Forelimb muscle (tissue), 1 donor: ENCODE results near the gene VAX1. TPM values are rescaled to one million over a fixed set of nuclear protein-coding genes. Genes with fewer than 3 reads are reported as not detected.
"Not testable (repeated sequence)": the region's sequence is repeated elsewhere in the genome, so short reads cannot be mapped to it uniquely, and the experiment has no call there.

Source experiments
- DNase-seq: peaks from one replicate; pipeline ENCODE4 v3.0.0-alpha.2; 2013; ENCODE audit warnings: low read depth
- polyA plus RNA-seq: library from polyadenylated mRNA; unstranded; fragments of 120-200 nt; gene quantifications from one replicate; pipeline ENCODE4 v1.2.1, GENCODE V29; 2013; ENCODE audit not compliant: insufficient read length

VAX1 gene
- not detected for polyA plus RNA-seq

DNA sequence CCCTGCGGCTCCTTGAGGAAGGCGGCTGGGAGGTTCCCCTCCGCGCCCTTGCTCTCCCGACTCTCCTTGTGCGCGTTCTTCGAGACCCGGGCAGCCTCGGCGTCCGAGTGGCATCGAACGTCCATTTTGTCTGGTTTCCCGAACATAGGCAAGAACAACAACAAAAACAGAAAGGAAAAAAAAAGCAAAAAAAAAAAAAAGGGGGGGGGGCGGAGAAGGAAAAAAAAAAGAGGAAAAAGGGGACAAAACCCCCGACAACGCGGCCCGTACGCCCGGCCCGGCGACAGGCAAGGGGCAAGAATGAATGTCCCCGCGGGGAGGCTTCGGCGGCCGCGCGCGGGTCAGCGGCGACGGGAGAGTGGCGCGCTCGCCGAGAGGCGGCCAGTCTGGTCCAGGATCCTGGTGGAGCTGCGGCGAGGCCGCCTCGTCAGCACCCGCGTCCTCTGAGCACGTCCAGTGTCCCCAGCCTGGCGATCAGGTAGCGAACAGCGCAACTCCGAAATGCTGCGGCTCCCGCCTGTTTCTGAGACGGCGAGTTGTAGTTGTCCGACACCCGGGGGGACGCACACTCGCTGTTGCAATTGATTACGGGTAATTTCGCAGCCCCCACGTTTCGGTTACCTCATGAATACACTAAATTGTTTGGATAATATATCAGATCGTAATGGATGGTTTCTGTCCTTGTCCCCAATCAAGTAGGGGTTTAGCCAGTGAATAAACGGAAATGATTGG is at the start of gene VAX1:
VAX1 (minus strand) TSS at position 360 of the 732 bp plus-strand sequence; CDS start at position 146, 214 bp downstream.
- no peak for DNase-seq

DNA sequence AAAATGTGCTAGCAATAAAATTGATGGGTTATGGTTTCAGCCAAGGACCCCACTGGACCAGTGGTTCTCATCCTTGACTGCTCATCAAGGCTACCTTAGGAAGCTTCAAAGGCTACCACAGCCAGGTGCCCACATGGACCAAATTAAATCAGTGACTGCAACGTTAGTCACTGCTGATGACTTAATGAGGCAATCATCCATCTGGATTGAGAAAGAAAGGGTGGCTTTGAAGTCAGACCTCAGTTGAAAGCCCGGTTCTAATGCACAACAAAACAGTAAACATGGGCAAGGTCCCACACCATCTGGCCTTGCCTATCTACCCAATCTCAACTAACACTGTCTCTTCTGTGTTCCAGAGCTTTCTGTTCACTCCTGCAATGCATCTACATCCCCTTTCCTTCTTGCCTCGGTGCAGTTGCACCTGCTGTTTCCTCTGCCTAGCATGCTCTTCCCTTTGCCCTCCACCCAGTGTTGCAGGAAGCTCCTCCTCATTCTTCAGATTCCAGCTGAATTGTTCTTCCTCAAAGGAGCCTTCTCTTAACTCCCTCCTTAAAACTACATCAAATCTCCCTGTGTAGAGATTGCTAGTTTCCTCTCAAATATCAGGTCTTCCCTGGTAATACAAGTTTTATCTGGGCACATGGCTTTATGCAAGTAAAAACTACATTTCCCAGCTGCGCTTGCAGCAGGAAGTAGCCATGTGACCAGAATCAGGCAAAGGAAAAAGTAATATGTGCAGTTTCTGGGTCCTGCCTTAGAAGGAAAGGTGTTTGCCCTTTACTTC is 49.0 kb upstream of the VAX1 start:
- no peak for DNase-seq

- not testable (repeated sequence) for DNase-seq
Measured at GRCh38 chr10:117185817-117186216, 47.7 kb upstream of the VAX1 start.

- DNase-seq: no peak
Measured at GRCh38 chr10:117184821-117185220, 46.8 kb upstream of the VAX1 start.

DNA sequence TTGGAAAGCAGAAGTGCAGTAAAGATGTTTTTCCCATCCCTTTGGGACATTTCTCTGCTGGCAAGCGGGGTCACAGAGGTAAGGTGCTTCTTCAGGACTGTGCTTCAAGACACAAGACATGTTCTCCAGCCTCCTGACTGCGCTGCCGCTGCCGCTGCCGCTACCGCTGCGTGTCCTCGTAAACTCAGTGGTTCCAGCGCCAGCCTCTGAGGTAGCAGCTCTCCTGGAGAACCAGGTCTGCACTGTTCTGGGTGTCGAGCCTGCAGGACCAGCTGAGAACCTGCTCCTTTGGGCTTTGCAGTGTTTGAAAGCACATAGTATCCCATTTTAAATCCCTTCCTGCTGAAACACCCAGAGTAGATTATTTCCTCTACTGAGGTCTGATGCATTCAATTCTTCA is 46.2 kb upstream of the VAX1 start:
- no peak for DNase-seq

GRCh38 chr10:117178190-117178589 is 40.1 kb upstream of the VAX1 start:
- DNase-seq: no peak

DNA sequence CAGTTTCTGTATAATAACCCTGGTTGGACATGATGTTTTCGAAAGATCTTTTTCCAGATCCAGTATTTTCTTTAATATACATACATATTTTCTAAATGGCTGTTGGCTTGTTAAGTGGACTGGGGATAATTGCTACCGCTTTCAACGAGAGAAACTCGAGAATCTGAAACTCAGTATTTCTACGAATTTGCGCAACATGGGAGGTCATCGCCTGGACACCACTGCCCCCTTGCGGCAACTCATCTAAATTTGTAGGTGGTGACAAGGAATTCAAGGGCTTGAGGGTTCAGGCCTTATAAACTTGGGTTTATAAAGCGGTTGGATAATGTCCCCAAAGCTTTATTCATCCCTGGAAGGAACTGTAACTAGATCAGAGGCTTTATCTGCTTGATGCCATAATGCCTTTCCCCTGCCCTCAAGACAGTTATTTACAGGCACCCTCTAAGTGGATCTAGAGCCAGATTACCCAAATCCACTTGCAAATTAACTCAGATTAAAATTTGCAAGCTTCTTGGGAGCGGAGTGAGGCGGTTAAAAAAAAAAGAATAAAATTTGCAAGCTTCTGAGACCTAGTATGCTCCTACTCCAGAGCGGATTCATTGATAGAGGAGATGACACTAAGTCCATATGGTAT is 37.9 kb upstream of the VAX1 start:
- peak; percentile 26 for DNase-seq

- DNase-seq: no peak
Measured at GRCh38 chr10:117175215-117175900, 37.3 kb upstream of the VAX1 start.

DNA sequence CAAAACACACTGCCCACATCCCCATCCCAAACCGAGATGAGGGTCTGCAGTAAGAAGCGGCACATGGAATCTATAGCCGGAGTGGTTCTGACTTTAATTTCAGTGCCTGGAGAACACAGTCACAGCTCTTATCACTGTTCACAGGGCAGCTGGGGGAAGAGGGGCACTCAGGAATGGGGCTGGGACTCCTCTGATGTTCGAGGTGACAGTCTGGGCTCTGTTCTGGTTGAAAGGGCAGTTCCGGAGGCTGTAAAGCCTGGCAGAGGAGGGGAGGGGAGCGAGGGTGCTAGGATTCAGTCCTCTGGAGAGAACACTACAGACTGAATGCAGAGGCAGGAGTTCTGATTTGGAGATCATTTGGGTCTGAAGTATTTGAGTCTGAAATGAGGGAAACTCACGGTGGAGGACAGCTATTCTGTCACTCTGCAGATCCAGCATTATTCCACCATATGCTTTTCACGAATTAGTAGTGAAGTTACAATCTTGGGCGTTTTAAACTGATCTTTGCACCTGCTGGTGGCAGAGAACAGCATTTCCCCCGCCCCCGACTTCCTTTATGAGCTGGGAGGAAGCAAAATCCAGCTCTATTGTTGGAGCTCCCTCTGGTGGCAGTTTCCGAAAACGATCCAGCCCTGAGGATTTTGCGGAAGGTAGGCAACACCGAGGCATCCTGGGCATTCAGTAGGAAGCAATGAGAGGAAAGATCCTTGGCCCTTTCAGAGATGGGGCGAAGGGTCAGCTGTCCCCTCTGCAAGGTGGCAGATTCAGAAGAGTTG is 36.6 kb upstream of the VAX1 start:
- peak; percentile 32 for DNase-seq

- DNase-seq: no peak
Measured at GRCh38 chr10:117170244-117170643, 32.2 kb upstream of the VAX1 start.

GRCh38 chr10:117169480-117169879 is 31.4 kb upstream of the VAX1 start:
- DNase-seq: no peak

GRCh38 chr10:117168729-117169128 is 30.7 kb upstream of the VAX1 start:
- no peak for DNase-seq

DNA sequence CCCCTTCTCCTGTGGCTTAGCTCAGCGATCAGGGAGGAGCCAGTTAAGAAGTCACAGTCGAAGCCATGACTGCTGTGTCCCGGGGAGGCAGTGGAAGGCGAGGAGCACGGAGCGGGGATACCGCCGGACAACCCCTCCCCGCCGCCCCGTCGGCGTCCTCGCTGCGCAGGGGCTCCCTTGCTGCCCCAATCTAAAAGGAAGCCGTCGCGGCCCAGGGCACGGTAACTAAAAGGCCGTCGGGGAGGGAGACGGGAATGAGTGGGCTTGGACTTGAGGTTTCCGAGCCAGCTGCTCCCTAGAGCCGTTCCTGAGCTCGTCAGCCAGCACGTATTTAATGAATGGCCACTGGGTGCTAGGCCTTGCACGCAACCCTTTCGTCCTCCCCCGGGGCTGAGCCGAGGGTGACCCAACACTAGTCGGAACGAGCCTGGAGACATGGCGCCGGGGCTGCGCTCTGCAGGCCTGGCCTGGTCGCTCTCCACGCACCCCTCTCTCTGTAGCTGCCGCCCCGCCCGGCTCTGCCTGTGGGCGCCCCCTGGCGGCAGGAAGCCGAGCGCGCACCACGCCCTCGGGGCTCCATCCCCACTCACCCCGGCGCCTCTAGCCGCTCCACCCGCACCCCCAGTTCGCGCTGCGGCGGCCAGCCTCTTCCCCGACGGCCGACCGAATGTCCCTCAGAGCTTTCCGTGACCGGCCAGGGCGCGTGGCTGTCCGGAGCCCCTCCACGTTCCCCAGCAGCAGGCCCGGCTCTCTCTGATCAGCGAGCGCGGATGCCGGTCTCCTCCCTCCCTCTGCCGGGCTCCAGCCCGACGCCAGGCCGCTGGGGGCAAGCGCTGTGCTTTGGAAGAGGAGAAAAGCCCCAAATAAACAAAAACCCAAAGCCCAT is 30.0 kb upstream of the VAX1 start:
- DNase-seq: no peak

DNA sequence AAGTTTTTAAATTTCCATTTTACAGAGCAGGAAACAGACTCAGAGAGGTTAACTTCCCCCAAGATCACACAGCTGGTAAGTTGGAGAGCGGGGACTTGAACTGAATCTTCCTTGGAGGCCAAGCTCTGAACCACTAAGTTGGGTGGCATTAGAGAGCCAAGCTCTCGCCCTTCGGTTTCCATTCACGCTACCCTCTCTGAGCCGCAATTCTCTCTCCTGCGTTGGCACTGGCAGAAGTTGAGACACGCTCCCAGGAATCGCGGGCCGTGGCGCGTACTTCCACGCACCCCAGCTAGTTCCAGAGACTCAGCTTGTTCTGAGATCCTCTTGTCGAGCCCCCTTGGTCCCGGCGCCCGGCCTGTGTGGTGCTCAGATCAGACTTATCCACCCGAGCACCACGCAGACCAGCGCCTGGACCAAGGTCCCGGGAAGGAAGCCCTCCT is 29.3 kb upstream of the VAX1 start:
- no peak for DNase-seq

- no peak for DNase-seq
Measured at GRCh38 chr10:117166418-117167345, 28.6 kb upstream of the VAX1 start.

- DNase-seq: no peak
Measured at GRCh38 chr10:117165538-117166417, 27.7 kb upstream of the VAX1 start.

- no peak for DNase-seq
Measured at GRCh38 chr10:117164592-117165537, 26.8 kb upstream of the VAX1 start.
